ENCODE results near the gene ABHD17B. TPM values are rescaled to one million over a fixed set of nuclear protein-coding genes. Genes with fewer than 3 reads are reported as not detected.
A peak's percentile ranks its signal among the peaks of the same experiment; 100 is the strongest.

The ABHD17B gene
- total RNA-seq, 2 donors from 2014 or later: 15.3 to 24.6 TPM

- TF ChIP-seq, protein P1, sequence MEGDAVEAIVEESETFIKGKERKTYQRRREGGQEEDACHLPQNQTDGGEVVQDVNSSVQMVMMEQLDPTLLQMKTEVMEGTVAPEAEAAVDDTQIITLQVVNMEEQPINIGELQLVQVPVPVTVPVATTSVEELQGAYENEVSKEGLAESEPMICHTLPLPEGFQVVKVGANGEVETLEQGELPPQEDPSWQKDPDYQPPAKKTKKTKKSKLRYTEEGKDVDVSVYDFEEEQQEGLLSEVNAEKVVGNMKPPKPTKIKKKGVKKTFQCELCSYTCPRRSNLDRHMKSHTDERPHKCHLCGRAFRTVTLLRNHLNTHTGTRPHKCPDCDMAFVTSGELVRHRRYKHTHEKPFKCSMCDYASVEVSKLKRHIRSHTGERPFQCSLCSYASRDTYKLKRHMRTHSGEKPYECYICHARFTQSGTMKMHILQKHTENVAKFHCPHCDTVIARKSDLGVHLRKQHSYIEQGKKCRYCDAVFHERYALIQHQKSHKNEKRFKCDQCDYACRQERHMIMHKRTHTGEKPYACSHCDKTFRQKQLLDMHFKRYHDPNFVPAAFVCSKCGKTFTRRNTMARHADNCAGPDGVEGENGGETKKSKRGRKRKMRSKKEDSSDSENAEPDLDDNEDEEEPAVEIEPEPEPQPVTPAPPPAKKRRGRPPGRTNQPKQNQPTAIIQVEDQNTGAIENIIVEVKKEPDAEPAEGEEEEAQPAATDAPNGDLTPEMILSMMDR (IDR thresholded peaks at IDR 0.05): no peak
- ATAC-seq (ENCODE audit: insufficient number of reproducible peaks, low FRiP score, low read depth): no peak
- Histone ChIP-seq H3K27me3 (replicated peaks; ENCODE audit: insufficient read depth) (no peaks in the 10 kb centered on the region), H3K9me3 (no peaks in the 10 kb centered on the region), H3K27ac (peak overlapping the region in 1 of 2 donors; percentile 3), H3K4me1 (ENCODE audit: control insufficient read depth in 1 of 2, low read depth in 2 of 2) (peaks cover 15 to 27% of the 10 kb centered on the region in 2 donors), H3K36me3 (no peaks in the 10 kb centered on the region), H3K4me3 (no peak overlapping the region)
- no peak for DNase-seq (ENCODE audit: low spot score)
These were observed 15.0 kb downstream of the ABHD17B start for GRCh38 chr9:71895955-71896354.

DNA sequence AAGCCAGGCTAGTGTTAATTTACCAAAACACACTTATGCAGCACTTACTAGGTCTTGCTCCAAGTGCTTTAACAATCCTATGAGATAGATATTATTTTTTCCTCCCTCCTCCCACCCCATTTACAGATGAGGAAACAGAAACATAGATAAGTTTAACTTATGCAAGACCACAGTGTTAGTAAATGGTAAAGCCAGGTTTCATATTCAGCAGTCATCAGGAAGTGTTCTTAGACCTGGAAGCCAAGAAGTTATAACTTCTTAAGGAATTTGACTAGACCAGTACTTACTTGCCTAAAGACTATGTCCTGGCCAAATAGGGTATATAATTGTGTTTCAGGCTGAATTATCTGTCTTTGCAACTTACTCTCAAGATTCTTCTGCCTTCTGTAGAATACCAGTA lies 15.9 kb downstream of the ABHD17B start:
- no peak for DNase-seq (ENCODE audit: low spot score)
- no peak for ATAC-seq (ENCODE audit: insufficient number of reproducible peaks, low FRiP score, low read depth)
- Histone ChIP-seq H3K9me3 (no peaks in the 10 kb centered on the region), H3K4me3 (no peak overlapping the region), H3K4me1 (ENCODE audit: control insufficient read depth in 1 of 2, low read depth in 2 of 2) (peaks cover 15 to 26% of the 10 kb centered on the region in 2 donors), H3K27me3 (replicated peaks; ENCODE audit: insufficient read depth) (no peaks in the 10 kb centered on the region), H3K27ac (no peak overlapping the region), H3K36me3 (no peaks in the 10 kb centered on the region)
- TF ChIP-seq, protein P1 (IDR thresholded peaks at IDR 0.05): no peak

DNA sequence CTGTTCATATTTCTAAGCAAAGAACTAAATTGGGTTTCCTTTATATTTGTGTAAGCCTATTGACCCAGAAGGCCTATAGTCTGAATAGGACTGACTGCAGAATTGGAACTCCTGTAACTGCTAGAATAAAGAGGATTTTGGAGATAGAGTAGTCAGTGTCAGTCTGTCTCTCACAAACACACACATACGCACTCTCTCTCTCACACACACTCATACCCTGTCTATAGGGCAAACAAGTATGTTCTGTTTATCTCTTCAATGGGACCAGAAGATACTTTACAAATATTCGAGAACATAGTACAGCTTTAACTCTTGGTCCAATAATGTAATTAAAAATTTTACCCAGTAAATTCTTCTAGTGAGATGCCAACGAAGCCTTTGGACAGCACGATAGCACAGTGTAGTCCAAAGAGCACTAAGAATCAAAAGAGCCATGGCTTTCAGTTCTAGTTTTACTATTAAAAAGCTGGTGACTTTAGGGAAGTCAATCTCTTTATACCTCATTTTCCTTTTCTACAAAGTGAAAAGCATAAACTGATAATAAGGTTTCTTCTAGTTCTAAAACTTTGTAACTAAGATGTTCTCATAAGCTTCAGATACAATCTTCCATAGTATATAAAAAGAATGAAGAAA lies 19.3 kb downstream of the ABHD17B start:
- no peak for ATAC-seq (ENCODE audit: insufficient number of reproducible peaks, low FRiP score, low read depth)
- no peaks in the 10 kb centered on the region for H3K27me3 ChIP-seq (replicated peaks; ENCODE audit: insufficient read depth)

DNA sequence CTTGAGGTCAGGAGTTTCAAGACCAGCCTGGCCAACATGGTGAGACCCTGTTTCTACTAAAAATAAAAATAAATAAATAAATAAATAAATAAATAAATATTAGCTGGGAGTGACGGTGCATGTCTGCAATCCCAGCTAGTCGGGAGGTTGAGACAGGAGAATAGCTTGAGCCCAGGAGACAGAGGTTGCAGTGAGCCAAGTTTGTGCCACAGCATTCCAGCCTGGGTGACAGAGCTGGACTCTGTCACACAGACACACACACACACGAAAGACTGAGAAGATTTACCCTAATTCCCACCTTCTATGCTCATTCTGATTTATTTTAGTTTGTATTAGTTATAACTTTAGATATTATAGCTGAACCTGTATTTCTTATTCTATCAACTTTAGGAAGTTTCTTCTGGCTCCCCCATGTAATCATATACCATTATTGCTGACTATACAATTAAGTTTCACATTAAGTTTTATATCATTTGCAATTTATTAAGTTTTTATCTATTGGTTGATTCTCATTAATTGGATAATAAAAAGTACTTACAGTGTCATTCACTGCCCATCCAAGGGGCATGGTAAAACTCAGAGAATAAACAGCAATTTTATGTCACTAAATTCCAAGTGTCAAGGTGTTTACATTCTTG lies 20.8 kb downstream of the ABHD17B start:
- no peak for DNase-seq (ENCODE audit: low spot score)
- Histone ChIP-seq H3K4me3 (no peak overlapping the region), H3K27me3 (replicated peaks; ENCODE audit: insufficient read depth) (no peaks in the 10 kb centered on the region), H3K27ac (no peak overlapping the region), H3K36me3 (no peaks in the 10 kb centered on the region), H3K4me1 (ENCODE audit: control insufficient read depth in 1 of 2, low read depth in 2 of 2) (peaks cover 0 to 9% of the 10 kb centered on the region in 2 donors), H3K9me3 (no peaks in the 10 kb centered on the region)
- no peak for ATAC-seq (ENCODE audit: insufficient number of reproducible peaks, low FRiP score, low read depth)
- TF ChIP-seq, protein P1 (IDR thresholded peaks at IDR 0.05): no peak

More for the DNA sequence above, 19.3 kb downstream of the ABHD17B start:
- H3K4me3 ChIP-seq: no peak overlapping the region
- TF ChIP-seq, protein P1 (IDR thresholded peaks at IDR 0.05): no peak
- H3K27ac ChIP-seq: no peak overlapping the region
- no peaks in the 10 kb centered on the region for H3K9me3 ChIP-seq
- H3K36me3 ChIP-seq: no peaks in the 10 kb centered on the region
- DNase-seq (ENCODE audit: low spot score): no peak
- H3K4me1 ChIP-seq (ENCODE audit: control insufficient read depth in 1 of 2, low read depth in 2 of 2): peaks cover 7 to 22% of the 10 kb centered on the region in 2 donors

DNA sequence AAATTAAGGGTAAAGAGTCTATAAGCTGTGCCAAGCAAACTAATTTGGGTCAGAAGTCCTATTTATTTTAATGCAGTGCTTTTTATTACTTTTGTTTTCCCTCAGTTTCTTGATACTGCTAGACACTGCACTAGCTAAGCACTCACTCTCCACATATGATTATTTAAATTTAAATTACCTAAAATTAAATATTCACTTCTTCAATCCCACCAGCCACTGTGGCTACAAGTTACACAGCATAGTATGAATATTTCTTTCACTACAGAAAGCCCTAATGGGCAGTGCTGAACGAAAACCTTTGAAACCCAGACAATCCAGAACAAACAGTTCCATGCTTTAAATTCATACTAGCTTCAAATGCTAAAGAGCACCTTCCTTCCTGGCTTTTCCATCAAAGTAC lies 23.6 kb downstream of the ABHD17B start:
- H3K4me1 ChIP-seq (ENCODE audit: control insufficient read depth in 1 of 2, low read depth in 2 of 2): peaks cover 0 to 9% of the 10 kb centered on the region in 2 donors
- H3K9me3 ChIP-seq: peaks cover 8% of the 10 kb centered on the region
- H3K27ac ChIP-seq: no peak overlapping the region
- no peak overlapping the region for H3K4me3 ChIP-seq
- H3K36me3 ChIP-seq: no peaks in the 10 kb centered on the region
- DNase-seq (ENCODE audit: low spot score): no peak
- ATAC-seq (ENCODE audit: insufficient number of reproducible peaks, low FRiP score, low read depth): no peak
- H3K27me3 ChIP-seq (replicated peaks; ENCODE audit: insufficient read depth): no peaks in the 10 kb centered on the region
- TF ChIP-seq, protein P1 (IDR thresholded peaks at IDR 0.05): no peak
